ENCODE measurements around the gene CCDC83.
"Not testable (repeated sequence)": the region's sequence is repeated elsewhere in the genome, so short reads cannot be mapped to it uniquely, and the experiment has no call there.

Gene CCDC83

GRCh38 chr11:85889676-85890579 lies 34.7 kb downstream of the CCDC83 start:
- DNase-seq, result no peak

GRCh38 chr11:85893395-85893794 lies 38.2 kb downstream of the CCDC83 start:
- no peak for DNase-seq

- no peak for DNase-seq
These were observed 41.7 kb downstream of the CCDC83 start for GRCh38 chr11:85896876-85897275.

- DNase-seq, result no peak
These were observed 43.3 kb downstream of the CCDC83 start for GRCh38 chr11:85898456-85898855.

DNA sequence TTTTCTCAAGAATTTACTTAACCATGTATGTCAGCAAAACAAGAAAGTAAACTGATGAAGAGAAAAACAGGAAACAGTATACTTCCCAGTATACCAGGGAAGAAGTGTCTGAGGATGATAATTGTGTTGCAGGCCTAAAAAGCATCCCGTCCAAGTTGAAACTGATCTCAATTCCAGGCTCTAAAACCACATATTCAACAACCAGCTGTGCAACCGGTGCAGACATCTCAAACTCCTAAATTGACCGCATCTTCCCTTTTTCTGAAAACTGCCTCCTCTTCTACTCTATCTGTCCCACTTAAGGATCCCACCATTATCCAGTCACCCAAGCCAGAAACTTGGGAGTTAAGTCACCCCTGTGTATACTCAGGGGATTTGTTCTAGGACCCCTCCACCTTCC lies 47.2 kb downstream of the CCDC83 start:
- no peak for DNase-seq

DNA sequence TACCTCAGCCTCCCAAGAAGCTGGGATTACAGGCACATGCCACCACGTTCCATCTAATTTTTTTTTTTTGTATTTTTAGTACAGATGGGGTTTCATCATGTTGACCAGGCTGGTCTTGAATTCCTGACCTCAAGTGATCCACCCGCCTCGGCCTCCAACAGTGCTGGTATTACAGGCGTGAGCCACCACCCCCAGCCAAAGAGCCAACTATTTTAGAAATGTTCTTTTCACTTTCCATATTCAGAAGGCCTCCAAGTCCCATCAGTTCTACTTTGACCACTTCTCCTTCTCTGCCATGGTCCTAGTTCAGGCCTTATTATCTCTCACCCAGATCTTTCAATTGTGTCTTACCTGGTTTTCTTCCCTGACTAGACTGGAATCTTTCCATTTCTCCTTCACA lies 48.2 kb downstream of the CCDC83 start:
- no peak for DNase-seq

GRCh38 chr11:85903811-85904210 lies 48.6 kb downstream of the CCDC83 start:
- DNase-seq, result no peak

GRCh38 chr11:85912414-85912813 lies 57.2 kb downstream of the CCDC83 start:
- no peak for DNase-seq

DNA sequence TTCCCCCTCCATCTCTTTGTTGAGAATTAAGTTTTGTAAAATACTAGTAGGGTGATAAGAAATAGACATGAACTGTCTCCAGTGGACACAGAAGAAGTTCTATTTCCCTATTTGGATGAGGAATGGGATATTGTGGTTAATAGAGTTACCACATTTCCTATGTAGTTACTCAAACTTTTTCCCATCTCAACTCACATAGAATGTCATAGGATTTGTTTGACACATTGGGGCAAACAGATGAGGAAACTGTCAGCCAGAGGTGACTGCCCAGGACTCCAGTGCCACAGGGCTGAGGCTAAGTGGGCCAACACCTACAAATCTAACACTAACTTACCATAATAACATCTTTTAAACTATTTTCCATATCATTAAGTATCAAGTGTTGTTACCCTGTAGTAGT lies 58.3 kb downstream of the CCDC83 start:
- no peak for DNase-seq

GRCh38 chr11:85914425-85914824 lies 59.2 kb downstream of the CCDC83 start:
- DNase-seq, result no peak

GRCh38 chr11:85918910-85919794 lies 64.0 kb downstream of the CCDC83 start:
- DNase-seq, result no peak

DNA sequence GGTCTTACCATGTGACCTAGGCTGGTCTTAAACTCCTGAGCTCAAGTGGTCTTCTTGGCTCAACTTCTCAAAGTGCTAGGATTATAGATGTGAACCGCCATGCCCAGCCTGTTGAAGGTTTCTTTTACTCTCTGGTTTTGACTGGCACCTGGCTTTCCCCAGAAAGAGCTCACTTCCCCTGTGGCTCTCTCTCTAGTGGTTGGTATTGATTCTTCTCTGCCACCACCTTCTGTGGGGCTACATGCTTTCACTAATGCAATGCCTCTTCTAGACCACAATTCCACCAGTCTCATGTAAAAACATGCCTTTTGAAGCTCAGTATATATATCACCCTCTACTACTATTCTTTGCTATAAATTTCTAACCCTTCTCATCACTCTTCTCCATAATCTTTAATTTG lies 67.2 kb downstream of the CCDC83 start:
- DNase-seq, result no peak

DNA sequence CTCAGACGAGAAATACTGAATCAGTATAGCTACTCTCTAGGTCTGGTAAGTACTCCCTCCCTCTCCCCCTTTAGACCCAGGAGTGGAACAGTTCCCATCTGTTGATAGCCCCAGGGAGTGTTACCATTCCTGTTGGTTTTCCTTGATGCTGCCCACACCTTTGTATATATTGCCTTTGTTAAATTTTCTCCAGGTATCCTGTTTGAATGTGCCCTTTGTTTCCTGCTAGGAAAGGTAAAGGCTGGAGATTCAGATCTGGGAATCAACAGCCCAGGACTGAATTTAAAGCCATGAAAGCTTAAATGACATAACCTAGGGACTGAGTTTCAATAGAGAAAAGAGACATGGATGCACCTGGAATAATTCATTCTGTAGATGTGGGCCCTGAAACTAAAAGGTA lies 68.3 kb downstream of the CCDC83 start:
- no peak for DNase-seq

- not testable (repeated sequence) for DNase-seq
These were observed 71.6 kb downstream of the CCDC83 start for GRCh38 chr11:85926653-85927214.

GRCh38 chr11:85930879-85931366 lies 75.7 kb downstream of the CCDC83 start:
- DNase-seq, result no peak

GRCh38 chr11:85934596-85935169 lies 79.5 kb downstream of the CCDC83 start:
- no peak for DNase-seq

DNA sequence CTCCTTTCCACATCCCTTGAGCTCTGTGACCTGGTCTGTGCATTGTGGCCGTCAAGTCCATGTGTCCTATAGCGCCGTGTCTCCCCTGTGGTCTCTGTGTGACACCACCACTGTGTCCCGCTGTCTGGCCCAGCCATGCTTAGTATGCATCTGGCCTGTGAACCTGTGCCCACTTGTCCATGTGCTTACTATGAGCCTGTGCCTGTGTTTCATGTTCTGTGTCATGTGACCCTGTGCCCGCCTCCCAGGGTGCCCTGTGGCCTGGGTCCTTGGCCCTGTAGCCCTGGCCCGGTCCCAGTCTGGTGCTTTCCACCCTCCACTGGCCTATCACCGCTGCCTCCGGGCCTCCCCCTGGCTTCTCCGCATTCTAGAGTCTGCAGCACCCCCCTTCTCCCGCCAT lies 80.6 kb downstream of the CCDC83 start:
- DNase-seq, result no peak

DNA sequence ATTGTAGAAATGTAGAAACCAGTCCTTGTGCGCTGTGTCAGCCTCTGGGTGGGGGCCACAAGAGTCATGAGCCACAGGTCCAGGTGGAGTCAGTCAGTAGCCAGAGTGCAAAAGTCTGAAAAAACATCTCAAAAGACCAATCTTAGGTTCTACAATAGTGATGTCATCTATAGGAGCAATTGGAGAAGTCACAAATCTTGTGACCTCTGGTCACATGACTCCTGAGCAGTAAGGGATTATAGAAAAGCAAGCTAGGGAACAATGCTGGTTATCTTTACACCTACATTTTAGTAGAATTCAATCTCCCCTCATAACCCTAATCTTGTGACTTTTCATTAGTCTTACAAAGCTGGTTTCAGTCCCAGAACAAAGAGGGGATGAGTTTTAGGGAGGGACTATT lies 82.7 kb downstream of the CCDC83 start:
- no peak for DNase-seq

DNA sequence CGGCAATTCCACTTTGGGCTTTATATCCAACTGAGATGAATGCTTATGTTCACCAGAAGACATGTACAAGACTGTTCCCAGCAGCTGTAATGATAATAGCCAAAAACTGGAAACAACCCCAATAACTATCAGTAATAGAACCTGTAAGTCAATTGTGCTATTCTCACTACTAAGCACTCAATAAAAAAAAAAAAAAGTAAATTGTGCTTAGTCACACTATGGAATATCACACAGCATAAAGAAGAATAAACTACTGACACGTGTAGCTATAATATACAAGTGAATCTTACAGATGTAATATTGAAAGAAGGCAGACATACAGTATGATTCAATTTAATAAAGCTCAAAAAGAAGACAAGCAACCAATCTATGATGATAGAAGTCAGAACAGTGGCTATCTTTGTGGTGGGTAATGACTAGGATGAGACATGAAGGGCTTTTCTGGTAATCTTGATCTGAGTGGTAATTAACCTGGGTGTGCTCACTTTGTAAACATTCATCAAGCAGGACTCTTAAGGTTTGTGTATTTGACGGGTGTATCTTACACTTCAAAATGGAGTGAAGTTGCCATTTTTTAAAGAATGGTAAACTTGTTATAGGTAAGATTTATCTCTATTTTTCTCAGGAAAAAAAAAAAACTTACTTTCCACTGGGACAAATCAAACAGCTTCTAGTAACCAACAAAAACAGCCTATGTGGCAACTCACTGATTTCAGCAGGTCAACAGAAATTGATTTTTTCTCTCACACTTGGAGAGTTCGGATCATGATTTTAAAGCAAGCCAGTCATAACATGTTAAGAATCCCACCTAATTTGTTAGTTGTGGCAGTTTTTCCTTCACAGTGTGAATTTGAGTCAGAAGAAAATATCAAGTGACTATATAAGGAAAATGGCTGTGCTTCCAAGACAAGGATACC lies 84.2 kb downstream of the CCDC83 start:
- no peak for DNase-seq

GRCh38 chr11:85941380-85941973 lies 86.3 kb downstream of the CCDC83 start:
- peak; percentile 24 to 34 for DNase-seq

GRCh38 chr11:85945296-85945695 lies 90.1 kb downstream of the CCDC83 start:
- no peak for DNase-seq
